ENCODE data around the gene GNA14. TPM values are rescaled to one million over a fixed set of nuclear protein-coding genes. Genes with fewer than 3 reads are reported as not detected.

Gene GNA14
- total RNA-seq, 1 donor from 2014 or later = not detected

GRCh38 chr9:77455312-77455927 lies 192.7 kb downstream of the GNA14 start:
- H3K4me3 Mint-ChIP-seq (ENCODE audit: unreplicated experiment) = no peak overlapping the region
- peaks cover 23% of the 10 kb centered on the region for H3K4me1 Mint-ChIP-seq (ENCODE audit: unreplicated experiment)
- DNase-seq (ENCODE audit: extremely low spot score, unreplicated experiment) = no peak
- TF ChIP-seq CTCF (IDR thresholded peaks at IDR 0.05) = peak; percentile 24
- no peaks in the 10 kb centered on the region for H3K36me3 Mint-ChIP-seq (ENCODE audit: unreplicated experiment)
- peaks cover 10% of the 10 kb centered on the region for H3K9me3 Mint-ChIP-seq (ENCODE audit: unreplicated experiment)
- peaks cover 5% of the 10 kb centered on the region for H3K27me3 Mint-ChIP-seq (ENCODE audit: unreplicated experiment)
- H3K27ac Mint-ChIP-seq (ENCODE audit: unreplicated experiment) = no peak overlapping the region

GRCh38 chr9:77454663-77455062 lies 193.5 kb downstream of the GNA14 start:
- Mint-ChIP-seq H3K27me3 (ENCODE audit: unreplicated experiment) (peaks cover 5% of the 10 kb centered on the region), H3K4me3 (ENCODE audit: unreplicated experiment) (no peak overlapping the region), H3K27ac (ENCODE audit: unreplicated experiment) (peak overlapping the region; percentile 29), H3K36me3 (ENCODE audit: unreplicated experiment) (no peaks in the 10 kb centered on the region), H3K4me1 (ENCODE audit: unreplicated experiment) (peaks cover 31% of the 10 kb centered on the region), H3K9me3 (ENCODE audit: unreplicated experiment) (peaks cover 10% of the 10 kb centered on the region)
- DNase-seq (ENCODE audit: extremely low spot score, unreplicated experiment) = no peak
- TF ChIP-seq CTCF (IDR thresholded peaks at IDR 0.05) = no peak

- H3K36me3 Mint-ChIP-seq (ENCODE audit: unreplicated experiment) = no peaks in the 10 kb centered on the region
- peaks cover 10% of the 10 kb centered on the region for H3K9me3 Mint-ChIP-seq (ENCODE audit: unreplicated experiment)
- peak overlapping the region; percentile 29 for H3K27ac Mint-ChIP-seq (ENCODE audit: unreplicated experiment)
- H3K27me3 Mint-ChIP-seq (ENCODE audit: unreplicated experiment) = peaks cover 5% of the 10 kb centered on the region
- DNase-seq (ENCODE audit: extremely low spot score, unreplicated experiment) = no peak
- H3K4me1 Mint-ChIP-seq (ENCODE audit: unreplicated experiment) = peaks cover 37% of the 10 kb centered on the region
- no peak for TF ChIP-seq CTCF (IDR thresholded peaks at IDR 0.05)
- H3K4me3 Mint-ChIP-seq (ENCODE audit: unreplicated experiment) = no peak overlapping the region
These were observed 194.1 kb downstream of the GNA14 start for GRCh38 chr9:77453825-77454647.

GRCh38 chr9:77451507-77451906 lies 196.6 kb downstream of the GNA14 start:
- no peak overlapping the region for H3K27ac Mint-ChIP-seq (ENCODE audit: unreplicated experiment)

More at GRCh38 chr9:77451507-77451906, 196.6 kb downstream of the GNA14 start:
- Mint-ChIP-seq H3K9me3 (ENCODE audit: unreplicated experiment) (peaks cover 13% of the 10 kb centered on the region), H3K4me1 (ENCODE audit: unreplicated experiment) (peaks cover 23% of the 10 kb centered on the region), H3K36me3 (ENCODE audit: unreplicated experiment) (no peaks in the 10 kb centered on the region), H3K27me3 (ENCODE audit: unreplicated experiment) (peaks cover 7% of the 10 kb centered on the region), H3K4me3 (ENCODE audit: unreplicated experiment) (no peak overlapping the region)
- TF ChIP-seq CTCF (IDR thresholded peaks at IDR 0.05) = no peak
- no peak for DNase-seq (ENCODE audit: extremely low spot score, unreplicated experiment)
